Medulla oblongata (tissue), 1 donor: ENCODE results near the gene DAG1.

Experiments used
- DNase-seq: peaks from one replicate; pipeline ENCODE4 v3.0.0-alpha.2; 2015; ENCODE audit errors: extremely low spot score

The DAG1 gene

GRCh38 chr3:49554633-49555265, 84.7 kb downstream of the DAG1 start:
- peak; percentile 14 for DNase-seq

GRCh38 chr3:49556500-49557275, 86.6 kb downstream of the DAG1 start:
- DNase-seq: no peak

DNA sequence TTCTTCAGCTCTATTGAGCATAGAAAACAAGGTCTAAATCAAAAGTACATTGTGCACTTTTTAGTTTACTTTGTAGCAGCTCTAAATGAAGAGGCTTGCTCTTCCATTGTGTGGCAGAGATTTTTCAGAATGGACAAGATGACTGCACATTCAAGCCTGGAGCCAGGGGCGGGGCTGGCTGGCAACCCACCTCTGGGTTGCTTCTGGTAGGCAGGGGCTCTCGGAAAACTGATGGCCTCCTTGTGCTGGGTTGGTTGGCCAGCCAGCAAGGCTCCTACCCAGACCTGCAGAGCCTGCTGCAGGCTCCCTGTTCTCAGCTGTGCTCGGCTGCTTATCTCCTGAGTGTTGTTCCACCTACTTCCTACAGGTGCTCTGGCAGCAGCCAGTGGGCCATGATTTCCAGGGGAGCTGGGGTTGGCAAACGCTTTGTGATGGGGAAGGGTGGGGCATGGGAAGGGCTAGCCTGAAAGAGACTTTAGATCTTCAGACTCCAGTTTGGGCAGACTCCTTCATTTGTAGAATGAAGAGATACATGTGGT, 93.0 kb downstream of the DAG1 start:
- DNase-seq: no peak

GRCh38 chr3:49563766-49564165, 93.7 kb downstream of the DAG1 start:
- no peak for DNase-seq

GRCh38 chr3:49566312-49566711, 96.2 kb downstream of the DAG1 start:
- DNase-seq: no peak

DNA sequence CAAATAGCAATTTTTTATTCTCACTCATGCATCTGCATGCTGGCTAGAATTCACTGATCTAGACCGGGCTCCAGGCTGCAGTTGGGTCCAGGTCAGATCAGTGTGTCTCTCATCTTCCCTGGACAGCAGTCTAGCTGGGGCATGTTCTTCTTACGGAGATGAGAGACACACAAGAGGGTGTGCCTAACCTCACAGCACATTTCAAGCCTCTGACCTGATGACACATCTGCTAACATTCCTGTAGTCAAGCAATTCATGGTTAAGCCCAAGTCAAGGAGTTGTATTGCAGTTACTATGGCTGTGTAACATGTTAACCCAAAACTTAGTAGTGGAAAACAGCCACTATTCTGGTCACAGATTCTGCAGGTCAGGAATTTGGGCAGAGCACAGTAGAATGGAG, 97.3 kb downstream of the DAG1 start:
- DNase-seq: no peak

DNA sequence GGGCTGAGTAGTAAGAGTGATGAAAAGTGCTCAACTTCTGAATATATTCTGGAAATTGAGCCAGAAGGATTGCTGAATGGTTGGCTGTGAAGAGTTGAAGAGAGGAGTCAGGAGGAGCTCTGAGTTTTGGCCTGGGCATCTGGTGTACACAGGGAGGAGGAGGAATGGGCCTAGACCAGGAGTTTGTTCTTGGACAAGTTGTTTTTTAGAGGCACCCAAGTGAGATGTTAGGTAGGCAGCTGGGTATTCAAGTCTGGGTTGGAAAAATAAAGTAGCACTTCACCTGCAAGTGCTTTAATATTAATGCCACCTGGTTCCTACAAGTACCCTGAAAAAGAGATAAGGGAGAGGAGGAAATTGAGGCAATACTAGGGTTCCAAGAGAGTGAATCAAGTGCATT, 98.9 kb downstream of the DAG1 start:
- no peak for DNase-seq

- no peak for DNase-seq
These were observed 100.1 kb downstream of the DAG1 start for GRCh38 chr3:49570028-49570654.

DNA sequence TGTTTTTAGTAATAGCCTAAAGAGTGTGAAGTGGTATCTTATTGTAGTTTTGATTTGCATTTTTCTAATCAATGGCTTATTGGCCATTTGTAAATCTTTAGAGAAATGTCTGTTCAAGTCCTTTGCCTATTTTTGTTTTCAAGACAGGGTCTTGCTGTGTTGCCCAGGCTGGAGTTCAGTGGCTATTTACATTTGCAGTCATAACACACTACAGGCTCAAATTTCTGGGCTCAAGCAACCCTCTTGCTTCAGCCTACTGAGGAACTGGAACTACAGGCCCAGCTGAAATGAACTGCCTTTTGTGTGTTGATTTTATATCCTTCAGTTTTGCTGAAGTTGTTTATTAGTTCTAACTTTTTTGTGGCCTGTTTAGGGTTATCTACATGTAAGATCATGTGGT, 112.1 kb downstream of the DAG1 start:
- DNase-seq: no peak
